Activated CD4-positive, alpha-beta T cell treated with anti-CD3 and anti-CD28 coated beads, Interleukin-2, amount 50 U/mL, for 48 hours (primary cell): ENCODE results near the gene SUSD4.

ENCODE experiments used
- DNase-seq, 2 experiments: peaks; one replicate each; pipeline ENCODE4 v3.0.0-alpha.2; 2020

Gene SUSD4

DNA sequence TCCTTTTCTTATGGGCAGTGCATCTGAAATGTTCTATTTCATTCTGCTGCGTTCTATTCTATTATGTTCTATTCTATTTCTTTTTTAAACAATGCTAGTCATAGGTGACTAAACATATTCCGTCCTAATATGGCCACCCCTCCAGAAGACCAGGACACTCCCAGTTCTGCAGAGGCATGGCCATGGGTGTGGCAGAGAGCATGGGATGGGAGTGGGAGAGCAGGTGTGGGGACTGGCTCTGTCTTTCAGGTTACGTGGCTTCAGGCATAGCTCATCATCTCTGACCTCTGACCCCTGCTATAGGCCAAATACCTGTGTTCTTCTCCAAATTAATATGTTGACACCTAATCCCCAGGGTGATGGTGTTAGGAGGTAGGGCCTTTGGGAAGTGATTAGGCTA, 187.5 kb downstream of the SUSD4 start:
- DNase-seq: no peak

- no peak for DNase-seq
These were observed 188.3 kb downstream of the SUSD4 start for GRCh38 chr1:223175633-223176032.

DNA sequence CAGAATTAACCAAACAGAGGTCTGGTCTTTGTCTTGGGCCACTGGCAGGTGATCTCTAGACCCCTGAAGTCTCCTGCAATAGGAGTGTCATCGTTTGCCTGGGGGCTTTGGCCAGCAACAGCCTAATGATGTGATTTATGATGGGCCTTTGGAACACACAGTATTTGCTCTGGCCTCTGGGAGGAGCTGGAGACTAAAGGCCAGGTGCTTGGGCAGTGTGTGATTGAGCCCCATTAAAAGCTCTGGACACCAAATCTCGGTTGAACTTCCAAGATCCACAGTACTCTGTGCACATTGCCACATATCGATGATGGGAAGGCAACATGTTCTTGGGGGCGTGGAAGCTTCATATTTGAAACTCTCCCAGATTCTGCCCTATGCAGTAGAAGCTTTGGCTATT, 188.9 kb downstream of the SUSD4 start:
- no peak for DNase-seq
